Prostate gland (tissue), 2 donors: ENCODE results near the gene ARHGAP4. TPM values are rescaled to one million over a fixed set of nuclear protein-coding genes. Genes with fewer than 3 reads are reported as not detected.
A peak's percentile ranks its signal among the peaks of the same experiment; 100 is the strongest.

ENCODE experiments used
- DNase-seq: peaks from one replicate; pipeline ENCODE4 v3.0.0-alpha.2; 2019; ENCODE audit warnings: low spot score
- H3K27ac ChIP-seq, 2 donors: fragments of 200-600 bp; sonication (generic); 2 replicates each; pipeline ENCODE4 v1.5.1; 2017 to 2019
- H3K27me3 ChIP-seq: fragments of 200-600 bp; sonication (generic); replicated peaks from 2 replicates; pipeline ENCODE4 v1.5.1; 2019; ENCODE audit not compliant: insufficient read depth
- H3K36me3 ChIP-seq, 2 donors: fragments of 200-600 bp; sonication (generic); 1 replicate in 1 of 2; 2 replicates in 1 of 2; pipeline versions ENCODE4 v1.5.1 to v1.8.1; 2017 to 2019
- H3K4me1 ChIP-seq: fragments of 200-600 bp; sonication (generic); replicated peaks from 2 replicates; pipeline ENCODE4 v1.5.1; 2019
- H3K4me3 ChIP-seq, 2 donors: fragments of 200-600 bp; sonication (generic); 2 replicates each; pipeline ENCODE4 v1.5.1; 2017 to 2019
- H3K9me3 ChIP-seq: fragments of 200-600 bp; sonication (generic); 2 replicates; pipeline ENCODE4 v1.5.1; 2017
- CTCF ChIP-seq, 4 experiments: fragments of 200-600 bp in 2 of 4; fragments of 450-650 bp in 2 of 4; sonication (generic) in 2 of 4; IDR thresholded peaks; 1 replicate in 3 of 4; 2 replicates in 1 of 4; pipeline ENCODE4 v1.5.1; 2016 to 2019; ENCODE audit warnings: antibody characterized with exemption in 4 of 4, mild to moderate bottlenecking in 2 of 4, moderate library complexity in 2 of 4
- POLR2A ChIP-seq: fragments of 450-650 bp; IDR thresholded peaks from one replicate; pipeline ENCODE4 v1.6.1; 2016; ENCODE audit warnings: antibody characterized with exemption, mild to moderate bottlenecking
- POLR2AphosphoS5 ChIP-seq: sonication (generic); formaldehyde crosslinking; IDR thresholded peaks from one replicate; pipeline ENCODE4 v1.6.1; 2017; ENCODE audit warnings: antibody characterized with exemption
- WGBS: methylation state at CpG from one replicate; pipeline ENCODE4 v1.1.5; 2018; 5-methylcytosine and 5-hydroxymethylcytosine counted together
- intact Hi-C: fragments of 100-400 bp; cut with DNase I; formaldehyde crosslinking; loops from one replicate; pipeline ENCODE4 v1.14.2; 2022
- total RNA-seq, 2 donors: library from RNA; depleted of rRNA; stranded (reverse); fragments of >200 nt; gene quantifications; one replicate each; pipeline ENCODE4 v1.1.0, GENCODE V29; 2016

Gene ARHGAP4
- total RNA-seq, 2 donors from 2014 or later: 11.9 to 41.1 TPM

GRCh38 chrX:153925387-153925738, 701 bp downstream of the ARHGAP4 start:
- DNase-seq: no peak
- TF ChIP-seq CTCF (IDR thresholded peaks at IDR 0.05): no peak
- no peak for TF ChIP-seq POLR2AphosphoS5
- no peak for TF ChIP-seq POLR2A
- intact Hi-C loops: no loop called here
- no peaks in the 10 kb centered on the region for H3K36me3 ChIP-seq
- 86% methylated on average over 4 of the region's 4 CpGs for WGBS
- H3K9me3 ChIP-seq: no peaks in the 10 kb centered on the region
- no peak overlapping the region for H3K27ac ChIP-seq
- H3K27me3 ChIP-seq: no peaks in the 10 kb centered on the region
- no peak overlapping the region for H3K4me3 ChIP-seq
- H3K4me1 ChIP-seq: no peaks in the 10 kb centered on the region

GRCh38 chrX:153924149-153924861, 1.8 kb downstream of the ARHGAP4 start:
- TF ChIP-seq POLR2A: no peak
- TF ChIP-seq POLR2AphosphoS5: no peak
- no peak for TF ChIP-seq CTCF (IDR thresholded peaks at IDR 0.05)
- intact Hi-C loops: no loop called here
- Histone ChIP-seq H3K27ac (no peak overlapping the region), H3K27me3 (no peaks in the 10 kb centered on the region), H3K36me3 (no peaks in the 10 kb centered on the region), H3K9me3 (no peaks in the 10 kb centered on the region), H3K4me3 (no peak overlapping the region), H3K4me1 (no peaks in the 10 kb centered on the region)
- WGBS: 21% methylated on average over 14 of the region's 14 CpGs
- DNase-seq: no peak

- Histone ChIP-seq H3K27me3 (no peaks in the 10 kb centered on the region), H3K4me3 (no peak overlapping the region), H3K9me3 (no peaks in the 10 kb centered on the region), H3K36me3 (no peaks in the 10 kb centered on the region), H3K27ac (no peak overlapping the region), H3K4me1 (no peaks in the 10 kb centered on the region)
- TF ChIP-seq POLR2AphosphoS5: peak; percentile 20
- TF ChIP-seq POLR2A: no peak
- peak in 3 of 4 experiments; percentile 19 to 44 (median 36) for TF ChIP-seq CTCF (IDR thresholded peaks at IDR 0.05)
- intact Hi-C loops: no loop called here
- WGBS: 42% methylated on average over 25 of the region's 25 CpGs
- DNase-seq: peak; percentile 65
Observed at GRCh38 chrX:153922932-153923857, 2.9 kb downstream of the ARHGAP4 start.

GRCh38 chrX:153921511-153922446, 4.3 kb downstream of the ARHGAP4 start:
- no peak overlapping the region for H3K27ac ChIP-seq
- intact Hi-C loops: no loop called here

More at GRCh38 chrX:153921511-153922446, 4.3 kb downstream of the ARHGAP4 start:
- H3K36me3 ChIP-seq: no peaks in the 10 kb centered on the region
- no peaks in the 10 kb centered on the region for H3K4me1 ChIP-seq
- no peak overlapping the region for H3K4me3 ChIP-seq
- TF ChIP-seq POLR2A: no peak
- TF ChIP-seq POLR2AphosphoS5: no peak
- no peak for TF ChIP-seq CTCF (IDR thresholded peaks at IDR 0.05)
- no peak for DNase-seq
- no peaks in the 10 kb centered on the region for H3K9me3 ChIP-seq
- WGBS: 61% methylated on average over 23 of the region's 40 CpGs
- no peaks in the 10 kb centered on the region for H3K27me3 ChIP-seq
